Tibial nerve (tissue), 4 donors: ENCODE data around the gene H2BK1.

Experiments used
- EP300 ChIP-seq, 2 donors: sonication (generic); formaldehyde crosslinking; IDR thresholded peaks; one replicate each; pipeline ENCODE4 v1.6.1; 2017; ENCODE audit warnings: antibody characterized with exemption in 2 of 2, mild to moderate bottlenecking in 1 of 2
- TF ChIP-seq, protein P1 (sequence below), 5 experiments: fragments of 200-600 bp in 3 of 5; fragments of 450-650 bp in 2 of 5; sonication (generic) in 3 of 5; IDR thresholded peaks; one replicate each; pipeline ENCODE4 v1.5.1; 2016 to 2019; ENCODE audit warnings: antibody characterized with exemption in 5 of 5, mild to moderate bottlenecking in 3 of 5, moderate library complexity in 2 of 5

DNA sequence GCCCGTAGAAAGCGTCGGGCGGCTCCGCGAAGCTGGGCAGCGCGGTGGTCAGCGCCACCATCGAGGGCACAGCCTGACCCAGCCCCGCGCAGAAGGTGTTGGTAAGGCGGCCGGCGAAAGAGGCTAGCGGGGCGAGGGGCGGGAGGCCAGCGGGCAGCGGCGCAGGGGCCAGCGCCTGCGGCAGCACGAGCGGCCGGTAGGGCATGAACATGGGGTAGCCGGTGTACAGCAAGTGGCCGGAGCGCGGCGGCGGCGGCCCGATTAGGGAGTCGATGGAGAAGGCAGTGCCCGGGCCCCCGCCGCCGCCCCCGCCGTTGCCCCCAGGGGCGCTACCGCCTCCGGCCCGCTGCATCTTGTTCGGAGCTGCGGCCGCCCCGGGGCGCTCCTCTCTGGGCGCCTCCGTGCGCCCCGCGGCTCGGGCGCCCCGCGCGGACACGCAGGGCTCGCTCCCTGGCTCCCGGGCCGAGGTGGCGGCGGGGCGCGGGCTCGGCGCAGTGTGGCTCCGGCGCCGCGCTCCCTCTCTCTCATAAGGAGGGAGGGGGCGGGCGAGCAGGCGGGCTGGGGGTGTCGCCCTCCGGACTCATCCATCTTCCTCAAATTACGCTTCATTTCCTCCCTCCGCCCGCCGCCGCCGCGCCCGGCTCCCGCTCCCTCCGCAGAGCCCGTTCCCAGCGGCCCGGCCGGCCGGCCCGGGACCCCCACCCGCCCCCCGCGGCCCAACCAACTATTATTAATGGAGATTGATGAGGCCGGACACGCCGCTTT lies 42.9 kb downstream of the H2BK1 start, which contains the start of gene GBX1:
- TF ChIP-seq, protein P1, sequence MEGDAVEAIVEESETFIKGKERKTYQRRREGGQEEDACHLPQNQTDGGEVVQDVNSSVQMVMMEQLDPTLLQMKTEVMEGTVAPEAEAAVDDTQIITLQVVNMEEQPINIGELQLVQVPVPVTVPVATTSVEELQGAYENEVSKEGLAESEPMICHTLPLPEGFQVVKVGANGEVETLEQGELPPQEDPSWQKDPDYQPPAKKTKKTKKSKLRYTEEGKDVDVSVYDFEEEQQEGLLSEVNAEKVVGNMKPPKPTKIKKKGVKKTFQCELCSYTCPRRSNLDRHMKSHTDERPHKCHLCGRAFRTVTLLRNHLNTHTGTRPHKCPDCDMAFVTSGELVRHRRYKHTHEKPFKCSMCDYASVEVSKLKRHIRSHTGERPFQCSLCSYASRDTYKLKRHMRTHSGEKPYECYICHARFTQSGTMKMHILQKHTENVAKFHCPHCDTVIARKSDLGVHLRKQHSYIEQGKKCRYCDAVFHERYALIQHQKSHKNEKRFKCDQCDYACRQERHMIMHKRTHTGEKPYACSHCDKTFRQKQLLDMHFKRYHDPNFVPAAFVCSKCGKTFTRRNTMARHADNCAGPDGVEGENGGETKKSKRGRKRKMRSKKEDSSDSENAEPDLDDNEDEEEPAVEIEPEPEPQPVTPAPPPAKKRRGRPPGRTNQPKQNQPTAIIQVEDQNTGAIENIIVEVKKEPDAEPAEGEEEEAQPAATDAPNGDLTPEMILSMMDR (IDR thresholded peaks at IDR 0.05), result peak in 1 of 5 experiments; percentile 10
- TF ChIP-seq EP300 (IDR thresholded peaks at IDR 0.05), result no peak
